HG03457 (cell line): Measurements from ENCODE around the gene PDE2A.

ENCODE experiments used
- ATAC-seq: cut with Tn5 transposase; IDR thresholded peaks from one replicate; pipeline ENCODE4 v1.9.1; 2021; ENCODE audit warnings: moderate number of reproducible peaks; ENCODE audit not compliant: unreplicated experiment

PDE2A gene

DNA sequence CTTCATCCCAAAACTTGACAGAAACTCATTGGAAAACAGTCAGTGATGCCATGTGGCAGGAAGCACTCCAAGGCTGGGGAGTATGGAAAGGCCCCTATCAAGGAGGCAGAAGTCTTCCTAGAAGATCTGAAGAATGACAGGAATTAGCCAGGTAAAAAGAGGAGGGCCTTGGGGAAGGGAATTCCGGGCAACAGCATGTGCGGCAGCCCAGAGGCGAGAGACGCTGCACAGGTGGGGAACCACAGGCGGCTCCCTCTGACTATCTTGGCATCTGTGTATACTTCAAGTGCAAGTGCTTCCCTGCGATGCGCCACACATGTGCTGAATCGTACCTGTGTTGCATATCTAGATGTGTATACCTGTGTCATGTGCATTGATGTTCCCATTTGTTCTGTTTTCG, 12.7 kb downstream of the PDE2A start:
- no peak for ATAC-seq

DNA sequence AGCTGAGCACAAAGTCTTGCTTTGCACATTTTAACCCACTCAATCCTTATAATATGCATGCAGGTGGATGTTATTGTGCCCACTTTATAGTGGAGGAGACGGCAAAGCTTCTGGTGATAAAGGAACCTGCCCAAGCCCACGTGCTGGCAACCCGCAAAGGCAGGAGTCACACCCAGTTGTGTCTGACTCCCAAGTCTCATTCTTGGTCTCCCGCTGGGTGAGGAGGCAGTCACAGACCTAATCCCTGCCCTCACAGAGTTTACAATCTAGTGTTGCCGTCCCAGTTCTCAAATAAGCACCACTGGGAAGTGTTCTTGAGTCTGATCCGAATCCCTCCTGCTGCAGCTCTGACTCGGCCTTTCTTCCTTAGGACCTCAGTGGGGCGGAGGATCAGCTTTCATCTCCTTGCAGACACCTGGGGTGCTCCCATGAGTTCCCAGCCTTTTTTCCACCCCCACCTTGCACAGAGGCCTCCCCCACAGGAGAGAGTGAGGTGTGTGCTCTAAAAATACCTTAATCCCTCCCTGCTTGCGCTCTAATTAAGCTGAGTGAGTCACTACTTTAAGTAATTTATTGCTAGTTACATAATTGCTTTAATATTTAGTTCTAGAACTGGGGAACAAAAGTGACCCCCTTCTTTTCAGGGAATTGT, 15.1 kb downstream of the PDE2A start:
- ATAC-seq: no peak

DNA sequence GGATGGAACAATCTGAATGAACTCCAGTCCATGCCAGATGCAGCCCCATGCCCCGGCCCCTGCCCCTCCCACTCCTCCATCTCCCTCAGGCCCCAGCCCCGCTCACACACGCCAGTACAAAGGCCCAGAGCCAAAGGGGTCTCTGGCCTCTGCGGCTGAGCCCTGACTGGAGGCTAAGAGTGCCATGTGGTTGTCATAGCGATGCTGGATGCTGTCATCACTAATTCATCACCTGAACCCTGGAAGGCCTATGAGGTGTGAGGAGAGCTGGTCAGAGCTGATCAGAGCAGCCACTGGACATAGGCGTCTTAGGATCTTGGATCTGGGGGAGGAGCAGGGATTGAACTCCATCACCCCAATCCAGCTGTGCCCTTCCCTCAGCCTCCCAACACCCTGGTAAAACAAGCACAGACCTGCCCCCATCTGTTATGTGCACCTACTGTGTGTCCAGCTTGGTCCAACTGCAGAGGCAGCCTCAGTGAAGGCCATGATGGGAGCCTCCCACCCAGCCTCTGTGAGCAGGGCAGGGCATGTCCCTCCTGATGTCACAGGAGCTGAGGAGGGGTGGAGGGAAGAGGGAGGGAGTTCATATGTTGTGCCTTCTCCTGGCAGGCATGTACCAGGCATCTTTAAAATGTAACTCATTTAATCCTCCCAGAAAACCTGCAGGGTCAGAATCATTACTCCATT, 16.7 kb downstream of the PDE2A start:
- ATAC-seq: no peak

DNA sequence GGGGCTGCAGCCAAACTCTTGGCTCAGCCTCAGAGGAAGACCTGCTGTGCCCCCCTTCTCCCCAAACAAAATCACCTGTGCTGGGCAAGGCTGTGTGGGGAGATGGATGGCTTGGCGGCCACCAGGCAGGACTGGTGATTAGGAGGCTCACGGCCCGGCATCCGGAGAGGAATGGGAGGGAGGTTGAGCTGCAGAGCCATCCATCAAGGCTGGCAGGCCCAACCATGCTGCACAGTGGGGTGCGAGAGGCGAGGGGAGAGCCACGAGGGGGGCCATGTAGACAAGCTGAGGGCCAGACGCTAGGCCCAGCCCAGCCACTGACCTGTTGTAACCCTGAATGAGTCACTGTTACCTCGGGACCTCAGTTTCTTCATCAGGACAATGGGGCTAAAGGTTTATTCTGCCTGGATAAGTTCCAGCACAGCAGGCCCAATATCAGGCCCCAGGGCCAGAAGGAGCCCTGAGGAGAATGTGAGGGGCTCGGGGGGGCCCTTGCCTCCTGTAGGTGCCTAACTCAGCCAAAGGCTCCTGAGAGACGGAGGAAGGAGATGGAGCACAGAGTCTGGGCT, 18.2 kb downstream of the PDE2A start:
- ATAC-seq: no peak

DNA sequence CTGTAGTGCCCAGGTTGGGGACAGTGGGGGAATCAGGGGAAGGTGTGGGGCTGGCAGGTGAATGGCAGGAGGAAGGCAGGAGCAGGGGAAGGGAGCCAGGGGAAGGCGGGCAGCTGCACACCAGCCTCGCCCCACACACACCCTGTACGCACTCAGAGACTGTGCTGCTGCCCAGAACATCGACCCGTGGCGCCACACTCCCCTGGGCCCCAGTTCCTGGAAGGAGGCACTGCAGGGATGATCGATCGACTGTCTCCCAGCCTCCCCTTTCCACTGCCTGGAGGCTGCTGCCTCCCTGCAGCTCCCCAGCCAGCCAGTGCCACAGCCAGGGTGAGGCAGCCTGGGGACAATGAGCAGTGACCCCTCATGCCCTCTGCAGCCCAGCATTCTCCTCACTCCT, 19.2 kb downstream of the PDE2A start:
- ATAC-seq: no peak

DNA sequence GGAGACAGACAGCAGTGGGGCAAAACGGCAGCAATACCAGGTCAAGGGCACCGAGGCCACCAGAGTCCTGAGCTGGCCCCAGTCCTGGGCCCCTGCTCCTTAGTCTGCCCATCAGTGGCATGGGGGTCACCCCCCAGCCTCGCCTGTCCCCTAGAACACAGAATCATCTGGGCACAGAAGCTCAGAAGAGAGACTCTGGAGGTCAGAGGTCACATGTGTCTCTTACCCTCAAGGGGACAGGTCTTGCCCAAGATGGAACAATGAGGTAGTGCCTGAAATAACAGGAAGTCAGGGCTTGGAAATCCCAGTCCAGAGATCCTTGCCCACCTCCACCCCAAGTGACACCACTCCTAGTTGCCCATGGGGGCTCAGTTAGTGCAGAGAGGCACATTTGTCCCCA, 20.6 kb downstream of the PDE2A start:
- no peak for ATAC-seq

DNA sequence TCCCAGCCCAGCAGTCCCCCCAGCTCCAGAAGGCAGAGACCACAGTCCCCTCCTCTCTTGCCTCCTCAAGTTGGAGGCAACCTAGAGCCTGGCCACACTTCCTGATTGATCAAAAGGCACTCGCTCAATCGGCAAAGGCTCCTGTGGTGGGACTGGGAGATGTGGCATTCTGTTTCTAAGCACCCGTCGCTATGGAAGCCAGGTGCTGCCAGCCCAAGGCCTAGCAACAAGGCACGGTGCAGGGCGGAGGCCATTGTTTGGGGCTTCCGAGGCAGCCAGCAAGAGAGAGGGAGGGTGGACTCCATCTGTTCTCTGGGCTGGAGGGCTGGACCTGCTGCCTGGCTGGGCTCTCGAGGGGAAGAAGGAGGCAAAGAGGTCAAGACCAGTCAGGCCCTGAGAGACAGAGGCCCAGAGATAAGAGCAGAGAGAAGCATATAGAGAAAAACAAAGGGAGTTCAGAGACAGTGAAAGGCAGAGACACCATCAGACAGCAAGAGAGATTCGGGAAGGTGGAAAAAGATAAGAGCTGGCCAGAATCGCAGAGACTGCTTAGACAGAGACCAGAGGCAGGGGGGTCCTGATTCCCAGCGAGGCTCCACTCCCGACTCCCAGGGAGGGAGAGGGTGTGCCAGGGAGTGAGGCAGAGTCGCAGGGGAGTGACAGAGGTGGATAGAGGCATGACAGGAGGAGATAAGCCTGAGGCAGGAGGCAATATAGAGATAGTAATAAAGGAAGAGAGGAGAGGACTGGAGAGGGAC, 21.2 kb downstream of the PDE2A start:
- ATAC-seq: no peak

DNA sequence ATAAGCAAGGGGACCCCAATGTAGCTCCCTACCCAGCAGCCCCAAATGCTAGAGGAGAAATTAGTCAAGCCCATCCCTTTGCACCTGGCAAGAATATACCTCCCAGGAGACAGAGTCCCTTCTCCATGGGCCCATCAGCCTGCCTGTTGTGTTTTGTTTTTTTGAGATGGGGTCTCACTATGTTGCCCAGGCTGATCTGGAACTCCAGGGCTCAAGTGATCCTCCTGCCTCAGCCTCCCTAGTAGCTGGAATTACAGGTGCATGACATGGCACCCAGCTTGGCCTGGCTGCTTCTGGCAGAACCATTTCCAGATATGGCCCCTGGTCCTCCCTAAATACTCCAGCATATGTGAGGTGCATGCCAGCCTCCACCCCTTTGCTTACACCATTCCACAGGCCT, 22.1 kb downstream of the PDE2A start:
- no peak for ATAC-seq

DNA sequence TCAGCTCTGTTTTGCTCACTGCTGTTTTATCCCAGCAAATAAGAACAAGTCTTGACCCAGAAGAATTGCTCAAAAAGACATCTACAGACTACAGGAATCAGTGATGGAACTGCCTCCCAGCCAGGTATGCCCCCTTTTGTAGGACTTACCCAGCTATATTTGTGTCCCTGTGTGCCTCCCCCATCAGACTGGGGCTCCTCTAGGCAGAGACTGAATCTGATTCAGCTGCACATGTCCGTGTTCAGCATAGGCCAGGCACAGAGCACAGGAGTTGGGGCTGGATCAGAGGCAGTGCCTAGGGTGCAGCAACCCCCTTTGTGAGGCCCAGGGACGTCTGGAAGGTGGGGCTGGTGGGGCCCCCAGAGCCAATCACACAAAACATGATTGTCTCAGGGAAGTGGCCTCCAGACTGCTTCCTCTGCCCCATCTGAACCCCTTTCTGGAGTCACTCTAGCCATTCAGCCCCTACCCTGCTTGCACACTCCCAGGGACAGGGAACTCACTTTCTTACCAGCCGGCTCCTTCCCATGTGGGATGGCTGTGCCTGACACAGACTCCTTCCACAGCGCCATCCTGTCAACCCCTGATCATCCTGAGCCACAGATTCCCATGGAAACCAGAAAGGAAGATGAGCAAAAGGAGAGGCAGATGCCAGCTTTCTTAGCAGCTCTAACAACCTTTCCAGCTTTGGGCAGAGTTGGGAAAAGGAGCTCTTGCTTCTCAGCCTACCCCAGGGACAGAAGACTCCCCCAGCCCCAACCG, 24.8 kb downstream of the PDE2A start:
- no peak for ATAC-seq

DNA sequence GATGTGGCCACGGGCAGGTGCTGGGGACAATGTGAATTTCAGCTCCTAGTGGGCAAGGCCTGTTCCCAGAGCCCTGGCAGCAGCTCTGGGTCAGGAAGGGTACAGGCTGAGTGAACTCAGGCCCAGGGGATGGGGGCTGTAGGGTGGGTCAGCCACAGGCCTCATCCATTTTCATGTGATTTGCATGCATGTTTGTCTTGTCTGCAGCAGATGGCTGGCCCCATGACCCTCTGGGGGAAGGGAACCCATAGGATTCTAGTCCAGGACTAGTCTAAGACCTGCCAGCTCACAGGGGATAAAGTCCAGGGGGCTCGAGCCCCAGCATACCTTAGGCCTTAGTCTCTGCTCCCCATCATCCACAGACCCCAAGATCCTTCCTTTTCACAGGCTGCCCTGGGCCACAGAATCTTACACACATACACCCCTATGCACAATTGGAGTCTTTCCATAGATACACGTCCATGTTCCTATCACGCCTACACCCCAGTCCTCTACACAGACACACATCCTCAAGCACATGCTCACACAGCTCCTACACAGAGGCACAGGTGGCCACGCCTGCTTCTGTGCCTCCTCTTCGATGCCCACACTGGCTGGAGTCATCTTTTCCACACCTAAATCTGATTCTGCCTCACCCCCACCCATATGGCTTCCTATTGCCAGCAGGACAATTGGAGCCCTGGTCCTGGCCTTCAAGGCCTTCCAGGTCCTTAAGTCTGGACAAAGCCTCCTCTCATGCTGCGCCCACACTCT, 25.7 kb downstream of the PDE2A start:
- ATAC-seq: no peak

DNA sequence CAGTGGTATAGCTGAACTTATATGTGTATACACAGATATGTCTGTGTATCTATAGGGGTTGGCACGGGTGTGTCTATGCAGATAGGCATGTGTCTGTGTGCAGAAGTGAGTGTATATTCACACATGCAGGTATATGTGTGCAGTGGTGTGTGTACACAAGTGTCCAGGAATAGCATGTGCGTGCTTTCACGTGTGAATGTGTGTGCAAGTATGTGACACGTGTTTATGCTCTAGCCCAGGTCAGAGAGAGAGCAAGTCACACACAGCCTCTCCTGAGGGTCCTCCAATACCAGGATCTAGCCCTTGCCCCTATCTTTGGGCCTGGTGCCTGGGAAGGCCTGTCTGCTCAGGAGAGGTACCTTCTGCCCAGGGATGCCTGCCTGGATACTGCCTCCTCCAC, 26.3 kb downstream of the PDE2A start:
- no peak for ATAC-seq

DNA sequence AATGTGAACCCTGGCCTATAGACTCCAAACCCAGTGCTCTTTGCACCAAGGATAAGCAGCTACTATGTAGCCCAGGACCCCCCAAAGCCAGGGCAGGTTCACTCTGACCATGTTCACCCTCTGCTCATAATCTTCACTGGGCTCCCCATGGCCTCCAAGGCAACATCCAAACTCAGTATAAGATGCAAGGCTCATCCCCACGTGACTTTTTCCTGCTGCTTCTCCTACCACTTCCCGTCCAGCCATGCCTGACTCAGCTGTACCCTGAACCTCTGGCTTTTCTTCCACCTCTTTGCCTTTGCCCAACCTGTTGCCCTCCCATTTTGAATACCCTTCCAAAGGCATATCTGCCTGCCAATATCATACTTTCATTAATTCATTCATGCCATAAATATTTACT, 27.8 kb downstream of the PDE2A start:
- ATAC-seq: no peak

DNA sequence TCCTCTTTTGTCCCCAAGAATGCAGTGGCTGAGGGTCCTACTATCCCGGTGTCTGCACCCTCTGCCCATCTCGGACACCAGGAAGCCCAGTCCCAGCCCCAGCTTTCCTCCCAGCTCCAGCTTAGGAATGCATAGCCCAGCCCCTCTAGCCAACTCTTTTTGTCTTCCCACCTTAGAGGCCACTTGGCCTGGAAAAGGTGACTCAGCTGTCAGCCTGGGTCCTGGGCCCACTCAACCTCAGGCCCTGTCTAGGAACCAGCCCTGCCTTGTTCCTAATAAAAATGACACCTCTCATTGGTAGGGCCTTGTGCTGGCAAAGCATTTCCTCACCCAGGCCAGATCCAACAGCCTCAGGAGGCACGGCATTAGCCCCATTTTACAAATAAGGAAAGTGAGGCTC, 28.2 kb downstream of the PDE2A start:
- ATAC-seq: no peak

DNA sequence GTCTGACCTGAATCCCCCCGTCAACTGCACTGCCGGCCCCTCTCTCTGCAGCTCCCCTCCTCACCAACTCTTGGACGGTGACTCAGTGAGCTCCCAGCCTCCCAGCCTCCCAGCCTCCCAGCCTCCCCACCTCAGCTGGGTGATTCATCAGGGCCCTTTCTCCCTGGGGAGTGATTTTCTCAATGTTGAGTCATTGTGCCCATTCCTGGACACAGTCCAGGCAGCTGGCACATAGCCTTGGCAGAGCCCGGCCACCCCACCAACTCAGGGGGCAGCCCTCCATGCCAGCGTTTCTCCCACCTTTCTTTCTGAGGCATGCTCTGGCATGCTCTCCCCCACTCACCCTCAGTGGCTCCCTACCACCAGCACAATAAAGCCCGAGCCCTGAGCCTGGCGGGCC, 30.7 kb downstream of the PDE2A start:
- ATAC-seq: no peak

DNA sequence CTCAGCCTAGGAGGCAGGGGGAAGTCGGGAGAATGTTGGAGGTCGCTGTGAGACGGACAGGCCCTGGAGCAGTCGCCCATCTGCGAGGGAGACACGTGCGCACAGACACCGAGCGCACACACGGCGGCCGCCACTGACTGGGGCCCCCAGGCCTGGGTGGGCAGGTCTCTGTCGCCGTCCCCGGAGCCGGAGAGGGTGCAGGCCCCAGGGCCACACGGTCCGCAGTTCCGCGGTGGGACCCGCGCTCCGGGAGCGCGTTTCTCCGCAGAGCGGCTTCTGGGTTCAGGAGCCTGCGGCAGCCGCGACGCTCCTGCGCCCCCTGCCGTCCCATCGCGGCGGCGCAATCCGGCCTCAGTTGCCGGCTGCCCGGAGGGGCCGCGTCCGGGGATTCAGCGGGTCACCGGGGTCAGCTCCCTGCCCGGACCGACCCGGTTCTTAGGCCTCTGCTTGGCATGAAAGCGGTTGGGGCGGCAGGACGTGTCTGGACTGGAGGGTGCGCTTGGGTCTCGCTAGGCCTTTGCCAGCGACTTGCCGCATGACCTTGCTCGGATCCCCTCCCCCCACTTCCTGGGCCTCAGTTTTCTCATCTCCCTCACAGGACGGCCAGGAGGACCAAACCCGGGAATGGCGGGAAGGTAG, 31.2 kb downstream of the PDE2A start:
- ATAC-seq: no peak

DNA sequence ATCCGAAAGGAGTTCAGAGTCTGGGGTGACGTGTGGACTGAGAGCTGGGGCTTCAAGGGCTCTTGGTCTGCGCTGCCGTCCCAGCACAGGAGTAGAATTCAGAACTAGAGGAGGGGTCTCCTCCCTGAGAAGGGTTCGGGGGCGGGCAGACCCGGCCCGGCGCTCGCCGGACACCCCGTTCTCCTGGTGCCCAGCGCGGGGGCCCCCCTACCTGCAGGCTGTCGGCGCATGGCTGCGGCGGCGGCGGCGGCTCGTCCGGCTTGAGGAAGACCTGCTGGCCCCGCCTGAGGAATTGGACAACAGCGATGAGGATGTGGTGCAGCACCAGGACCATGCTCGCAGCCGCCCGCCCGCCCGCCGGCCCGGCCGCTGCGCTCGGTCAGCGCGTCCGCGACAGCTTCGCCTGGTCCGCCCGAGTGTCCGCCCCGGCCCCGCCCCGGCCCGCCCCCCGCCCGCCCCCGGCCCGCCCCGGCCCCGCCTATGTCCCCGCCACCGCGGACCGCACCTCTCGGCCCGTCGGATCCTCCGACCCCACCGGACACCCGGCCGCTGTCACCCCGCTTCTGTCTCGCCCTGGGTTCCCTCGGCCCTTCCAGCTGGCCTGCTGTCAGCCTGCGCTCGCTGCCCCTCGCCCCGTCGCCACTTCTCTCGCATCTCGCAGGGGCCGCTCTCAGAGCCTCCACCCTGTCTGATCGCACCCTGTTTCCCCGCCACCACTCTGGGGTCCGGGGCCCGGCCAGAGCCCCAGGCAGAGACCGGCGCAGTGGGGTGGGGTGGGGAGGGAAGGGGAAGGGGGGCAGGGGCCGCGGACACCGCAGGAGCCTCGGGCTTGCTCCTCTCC, 32.0 kb downstream of the PDE2A start:
- no peak for ATAC-seq

DNA sequence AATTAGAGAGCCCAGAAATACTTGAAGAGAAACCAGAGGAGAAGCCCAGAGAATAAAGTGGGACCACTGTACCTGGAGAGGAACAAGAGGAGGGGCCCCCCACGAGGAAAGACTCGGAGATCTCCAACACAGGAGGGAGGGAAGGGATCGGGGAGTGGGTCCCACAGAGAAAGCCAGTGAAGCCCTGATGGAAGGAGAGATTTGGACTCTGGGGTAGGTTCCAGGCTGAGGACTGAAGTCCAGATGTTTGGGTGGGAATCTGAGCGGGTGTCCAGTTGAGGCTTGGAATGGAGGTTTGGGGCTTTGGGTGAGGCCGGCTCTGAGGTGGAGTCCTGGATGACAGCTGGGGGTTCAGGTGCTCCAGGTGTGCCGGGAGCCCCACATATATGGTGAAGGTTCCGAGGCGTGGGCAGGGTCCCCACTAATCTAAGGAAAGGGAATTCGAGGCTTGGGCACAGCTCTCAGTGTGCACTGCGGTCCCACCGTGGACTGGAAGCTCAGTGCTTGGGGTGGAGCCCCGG, 32.6 kb downstream of the PDE2A start:
- ATAC-seq: no peak

DNA sequence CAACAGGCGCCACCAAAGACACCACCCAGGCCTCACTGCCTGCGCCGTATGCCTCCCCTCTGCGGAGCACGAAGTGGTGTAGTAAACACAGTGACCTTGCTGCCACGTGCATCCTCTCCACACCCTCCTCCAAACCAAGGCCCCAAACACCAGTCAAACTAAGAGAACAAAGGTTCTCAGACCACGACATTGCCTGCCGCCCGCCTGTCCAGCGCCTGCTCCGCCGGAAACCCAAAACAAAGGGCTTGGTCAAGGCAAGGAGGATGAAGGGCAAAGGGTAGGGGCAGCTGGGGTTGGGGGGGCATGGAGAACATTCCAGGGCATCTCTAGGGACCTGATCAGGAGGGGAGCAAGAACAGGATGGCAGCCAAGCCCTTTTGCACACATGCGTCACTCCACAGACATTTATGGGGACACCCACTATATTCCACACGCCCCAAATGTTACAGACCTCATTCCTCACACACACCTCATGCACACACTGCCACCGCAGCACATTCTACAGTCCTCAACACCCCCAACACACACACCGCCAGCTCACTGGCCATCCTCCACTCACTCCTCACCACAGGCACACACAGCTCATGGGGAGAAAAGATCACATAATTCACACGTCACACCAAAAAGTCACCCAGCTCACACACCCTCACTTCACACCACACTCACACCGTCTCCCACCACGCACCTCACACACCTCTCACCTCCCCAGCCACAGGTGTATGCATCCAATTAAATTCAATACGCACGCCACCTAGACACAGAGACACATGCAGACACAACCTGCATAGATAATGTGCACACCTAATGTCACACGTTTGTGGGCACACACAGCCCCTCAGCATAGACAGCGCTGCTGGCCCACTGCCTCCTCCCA, 34.5 kb downstream of the PDE2A start:
- no peak for ATAC-seq
